GM13976 (cell line): ENCODE data around the gene DUX4.
"Not testable (repeated sequence)": the region's sequence is repeated elsewhere in the genome, so short reads cannot be mapped to it uniquely, and the experiment has no call there.

Source experiments
- DNase-seq: peaks from one replicate; pipeline ENCODE4 v3.0.0; 2012; ENCODE audit warnings: low spot score
- in situ Hi-C: fragments of 300-500 bp; cut with MboI; formaldehyde crosslinking; loops from one replicate; pipeline ENCODE4 v1.12.0; 2022; ENCODE audit warnings: low sequenced_read_pairs, mixed read lengths, inconsistent platforms; ENCODE audit not compliant: unreplicated experiment

DUX4 gene

GRCh38 chr4:190173428-190173827 lies at the start of gene DUX4:
DUX4 (plus strand) TSS chr4:190173774; CDS start chr4:190173774, 0 bp downstream.
- DNase-seq, in situ Hi-C loops: not testable (repeated sequence)

- DNase-seq, in situ Hi-C loops: not testable (repeated sequence)
These were observed 1.9 kb downstream of the DUX4 start for GRCh38 chr4:190175436-190175835.

- in situ Hi-C loops, DNase-seq: not testable (repeated sequence)
These were observed 4.4 kb downstream of the DUX4 start for GRCh38 chr4:190177727-190178605.

- DNase-seq, in situ Hi-C loops: not testable (repeated sequence)
These were observed 5.0 kb downstream of the DUX4 start for GRCh38 chr4:190178606-190178990.

GRCh38 chr4:190179030-190179739 lies 5.6 kb downstream of the DUX4 start:
- in situ Hi-C loops: not testable (repeated sequence)

GRCh38 chr4:190179740-190180094 lies 6.1 kb downstream of the DUX4 start:
- in situ Hi-C loops, DNase-seq: not testable (repeated sequence)

More at GRCh38 chr4:190179030-190179739, 5.6 kb downstream of the DUX4 start:
- DNase-seq: not testable (repeated sequence)

GRCh38 chr4:190180947-190181346 lies 7.4 kb downstream of the DUX4 start:
- in situ Hi-C loops, DNase-seq: not testable (repeated sequence)

- DNase-seq, in situ Hi-C loops: not testable (repeated sequence)
These were observed 8.0 kb downstream of the DUX4 start for GRCh38 chr4:190181481-190182100.

GRCh38 chr4:190203510-190203909 lies 29.9 kb downstream of the DUX4 start:
- in situ Hi-C loops, DNase-seq: not testable (repeated sequence)
